ENCODE results near the gene EGLN2.
"Not testable (repeated sequence)": the region's sequence is repeated elsewhere in the genome, so short reads cannot be mapped to it uniquely, and the experiment has no call there.

The EGLN2 gene

DNA sequence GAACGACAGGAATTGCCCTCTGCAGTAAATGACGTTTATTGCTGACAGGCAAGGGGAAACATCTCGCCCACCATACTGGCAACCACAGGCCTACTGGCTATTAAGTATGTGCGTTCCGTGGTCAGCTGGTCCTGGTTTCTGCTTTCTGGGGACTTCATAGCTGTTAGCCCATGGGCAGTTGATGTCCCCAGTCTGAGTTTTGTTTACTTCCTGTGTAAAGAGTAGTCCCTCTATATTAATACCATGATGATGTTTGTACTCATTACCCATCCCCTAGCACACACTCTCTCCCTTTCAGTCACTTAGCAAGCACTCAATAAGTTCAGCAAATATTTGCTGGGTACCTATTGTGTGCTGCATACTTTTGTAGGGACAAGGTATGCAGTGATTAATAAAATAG, 30.1 kb upstream of the EGLN2 start:
- no peak overlapping the region for H3K4me3 Mint-ChIP-seq
- peak; percentile 31 for ATAC-seq
- no peaks in the 10 kb centered on the region for H3K27me3 Mint-ChIP-seq
- peaks cover 58% of the 10 kb centered on the region for H3K4me1 Mint-ChIP-seq
- no peak overlapping the region for H3K27ac Mint-ChIP-seq
- no peak for DNase-seq
- H3K9me3 Mint-ChIP-seq = peaks cover 0 to 3% of the 10 kb centered on the region in 2 donors

DNA sequence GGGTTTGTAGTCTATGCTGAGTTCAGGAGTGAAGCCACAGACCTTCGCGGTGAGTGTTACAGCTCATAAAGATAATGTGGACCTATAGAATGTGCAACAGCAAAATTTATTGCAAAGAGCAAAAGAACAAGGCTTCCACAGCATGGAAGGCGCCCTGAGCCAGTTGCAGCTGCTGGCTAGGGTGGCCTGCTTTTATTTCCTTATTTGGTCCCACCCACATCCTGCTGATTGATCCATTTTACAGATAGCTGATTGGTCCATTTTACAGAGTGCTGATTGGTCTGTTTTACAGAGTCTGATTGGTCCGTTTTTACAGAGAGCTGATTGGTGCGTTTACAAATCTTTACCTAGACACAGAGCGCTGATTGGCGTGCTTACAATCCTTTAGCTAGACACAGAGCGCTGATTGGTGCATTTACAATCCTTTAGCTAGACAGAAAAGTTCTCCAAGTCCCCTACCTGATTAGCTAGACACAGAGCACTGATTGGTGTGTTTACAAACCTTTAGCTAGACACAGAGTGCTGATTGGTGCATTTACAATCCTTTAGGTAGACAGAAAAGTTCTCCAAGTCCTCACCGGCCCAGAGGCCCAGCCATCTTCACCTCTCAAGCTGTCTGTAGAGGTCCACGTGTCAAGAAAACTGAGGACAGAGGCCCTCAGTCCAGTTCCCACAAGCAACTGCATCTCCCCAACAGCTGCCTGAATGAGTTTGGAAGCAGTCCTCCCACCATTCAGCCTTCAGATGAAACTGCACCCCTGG, 27.7 kb upstream of the EGLN2 start:
- H3K27me3 Mint-ChIP-seq, H3K27ac Mint-ChIP-seq, H3K9me3 Mint-ChIP-seq, DNase-seq, H3K4me3 Mint-ChIP-seq: not testable (repeated sequence)
- H3K4me1 Mint-ChIP-seq = peaks cover 53% of the 10 kb centered on the region
- ATAC-seq = peak; percentile 39

DNA sequence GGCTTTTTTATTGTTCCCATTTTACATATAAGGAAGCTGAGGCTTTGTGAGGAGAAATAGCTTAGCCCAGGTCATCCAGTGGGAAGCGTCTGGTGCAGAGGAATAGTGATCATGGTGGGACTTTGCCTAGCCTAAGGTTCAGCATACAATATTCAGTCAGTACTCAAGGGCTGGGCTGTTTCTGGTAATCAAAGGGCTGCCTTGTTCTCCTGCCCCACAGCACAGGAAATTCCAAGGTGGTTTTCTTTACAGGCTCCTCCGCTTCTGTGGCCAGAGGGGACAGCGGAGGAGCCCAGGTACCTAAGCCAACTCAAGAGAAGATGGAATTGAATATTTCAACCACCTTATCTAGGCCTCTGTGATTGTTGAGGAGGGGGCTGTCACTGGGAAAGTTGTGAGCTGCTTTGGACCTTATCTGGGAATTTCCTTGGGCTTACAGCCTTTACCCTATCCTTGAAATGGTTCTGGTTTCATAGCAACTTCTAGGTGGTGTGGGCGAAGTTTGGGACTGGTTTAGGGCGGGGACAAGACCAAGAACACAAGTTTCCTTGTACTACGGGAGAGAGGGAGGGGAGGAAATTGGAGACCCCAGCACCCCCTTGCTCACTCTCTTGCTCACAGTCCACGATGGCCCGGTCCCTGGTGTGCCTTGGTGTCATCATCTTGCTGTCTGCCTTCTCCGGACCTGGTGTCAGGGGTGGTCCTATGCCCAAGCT, 23.9 kb upstream of the EGLN2 start, which contains the start of gene MIA:
MIA (plus strand) TSS at position 606 of the 716 bp plus-strand sequence; CDS start at position 628, 22 bp downstream.
- ATAC-seq (no peak), DNase-seq (no peak)
- peaks cover 0 to 2% of the 10 kb centered on the region in 2 donors for H3K9me3 Mint-ChIP-seq
- H3K27ac Mint-ChIP-seq = peak within 1 kb of the TSS in 1 of 2 donors; percentile 91
- peaks cover 61% of the 10 kb centered on the region for H3K4me1 Mint-ChIP-seq
- H3K27me3 Mint-ChIP-seq = no peaks in the 10 kb centered on the region
- H3K4me3 Mint-ChIP-seq = peak within 1 kb of the TSS in 1 of 2 donors; percentile 11

DNA sequence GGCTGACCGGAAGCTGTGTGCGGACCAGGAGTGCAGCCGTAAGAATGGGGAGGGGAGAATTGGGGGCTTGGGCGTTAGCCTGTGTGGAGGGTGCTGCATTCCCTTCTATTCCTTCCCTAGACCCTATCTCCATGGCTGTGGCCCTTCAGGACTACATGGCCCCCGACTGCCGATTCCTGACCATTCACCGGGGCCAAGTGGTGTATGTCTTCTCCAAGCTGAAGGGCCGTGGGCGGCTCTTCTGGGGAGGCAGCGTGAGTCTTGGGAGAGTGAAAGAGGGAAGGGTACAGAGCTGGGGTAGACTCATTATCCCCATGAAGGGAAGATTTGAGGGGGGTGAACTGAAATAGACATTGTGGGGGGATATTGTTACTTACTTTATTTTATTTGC, 23.4 kb upstream of the EGLN2 start:
- H3K27me3 Mint-ChIP-seq = no peaks in the 10 kb centered on the region
- no peak for DNase-seq
- peak overlapping the region in 1 of 2 donors; percentile 91 for H3K27ac Mint-ChIP-seq
- peak overlapping the region in 1 of 2 donors; percentile 11 for H3K4me3 Mint-ChIP-seq
- H3K4me1 Mint-ChIP-seq = peaks cover 62% of the 10 kb centered on the region
- no peaks in the 10 kb centered on the region for H3K9me3 Mint-ChIP-seq
- ATAC-seq = no peak

DNA sequence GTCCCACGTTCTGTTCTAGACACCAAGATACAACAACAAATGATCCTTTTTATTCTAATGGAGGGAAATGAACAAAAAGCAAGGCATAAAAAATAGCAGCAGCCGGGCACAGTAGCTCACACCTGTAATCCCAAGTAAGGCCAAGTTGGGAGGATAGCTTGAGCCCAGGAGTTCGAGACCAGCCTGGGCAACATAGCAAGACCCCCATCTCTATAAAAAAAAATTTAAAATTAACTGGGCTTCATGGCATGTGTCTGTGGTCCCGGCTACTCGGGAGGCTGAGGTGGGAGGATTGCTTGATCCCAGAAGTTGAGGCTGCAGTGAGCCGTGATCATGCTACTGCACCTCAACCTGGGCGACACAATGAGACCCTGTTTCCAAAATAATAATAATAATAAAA, 22.6 kb upstream of the EGLN2 start:
- DNase-seq (no peak), ATAC-seq (no peak)
- peaks cover 64% of the 10 kb centered on the region for H3K4me1 Mint-ChIP-seq
- no peaks in the 10 kb centered on the region for H3K9me3 Mint-ChIP-seq
- H3K27ac Mint-ChIP-seq = no peak overlapping the region
- no peak overlapping the region for H3K4me3 Mint-ChIP-seq
- no peaks in the 10 kb centered on the region for H3K27me3 Mint-ChIP-seq

DNA sequence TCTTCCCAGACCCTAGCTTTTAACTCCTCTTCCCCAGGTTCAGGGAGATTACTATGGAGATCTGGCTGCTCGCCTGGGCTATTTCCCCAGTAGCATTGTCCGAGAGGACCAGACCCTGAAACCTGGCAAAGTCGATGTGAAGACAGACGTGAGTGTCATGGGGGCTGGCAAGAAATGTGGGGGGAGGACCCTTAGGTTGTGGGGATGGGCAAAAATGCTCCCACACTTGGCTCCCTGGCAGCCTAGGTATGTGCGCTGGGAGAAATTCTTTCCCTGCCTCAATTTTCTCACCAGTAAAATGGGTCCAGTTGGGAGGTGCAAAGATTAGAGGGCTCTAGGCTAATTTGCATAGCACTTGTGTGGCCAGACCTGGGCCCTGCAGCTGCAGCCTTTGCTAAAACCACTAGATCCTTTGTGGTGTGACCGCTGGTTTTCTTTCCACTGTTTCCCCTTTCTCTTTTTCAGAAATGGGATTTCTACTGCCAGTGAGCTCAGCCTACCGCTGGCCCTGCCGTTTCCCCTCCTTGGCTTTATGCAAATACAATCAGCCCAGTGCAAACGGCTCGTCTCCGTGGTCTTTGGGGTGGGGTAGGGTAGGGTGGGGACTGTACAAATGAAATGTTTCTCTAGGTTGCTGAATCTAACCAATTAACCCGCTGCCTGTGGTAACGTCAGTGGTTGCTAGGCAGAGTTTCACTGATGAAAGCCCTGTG, 21.9 kb upstream of the EGLN2 start:
- Mint-ChIP-seq H3K27me3 (no peaks in the 10 kb centered on the region), H3K4me1 (peaks cover 62% of the 10 kb centered on the region), H3K9me3 (no peaks in the 10 kb centered on the region), H3K4me3 (peak overlapping the region; percentile 89 to 95), H3K27ac (peak overlapping the region; percentile 92 to 99)
- ATAC-seq (peak; percentile 83), DNase-seq (peak; percentile 83 to 94)

DNA sequence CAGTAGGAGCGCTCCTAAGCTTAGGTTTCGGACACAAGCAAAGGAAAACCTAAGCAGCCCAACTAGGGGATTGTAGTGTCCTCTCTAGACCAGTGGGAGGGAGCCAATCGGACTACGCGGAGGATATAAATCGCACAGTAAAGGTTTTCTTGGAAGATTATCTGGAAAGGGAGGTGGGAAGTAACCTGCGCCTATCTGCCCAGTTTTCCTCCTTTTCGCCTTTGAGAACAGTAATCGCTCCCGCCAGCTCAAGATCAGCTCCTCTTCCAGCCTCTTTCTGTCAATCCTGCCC, 21.4 kb upstream of the EGLN2 start:
- H3K27me3 Mint-ChIP-seq = no peaks in the 10 kb centered on the region
- peak overlapping the region; percentile 92 to 99 for H3K27ac Mint-ChIP-seq
- peaks cover 64% of the 10 kb centered on the region for H3K4me1 Mint-ChIP-seq
- ATAC-seq (no peak), DNase-seq (no peak)
- H3K9me3 Mint-ChIP-seq = no peaks in the 10 kb centered on the region
- peak overlapping the region; percentile 89 to 95 for H3K4me3 Mint-ChIP-seq

DNA sequence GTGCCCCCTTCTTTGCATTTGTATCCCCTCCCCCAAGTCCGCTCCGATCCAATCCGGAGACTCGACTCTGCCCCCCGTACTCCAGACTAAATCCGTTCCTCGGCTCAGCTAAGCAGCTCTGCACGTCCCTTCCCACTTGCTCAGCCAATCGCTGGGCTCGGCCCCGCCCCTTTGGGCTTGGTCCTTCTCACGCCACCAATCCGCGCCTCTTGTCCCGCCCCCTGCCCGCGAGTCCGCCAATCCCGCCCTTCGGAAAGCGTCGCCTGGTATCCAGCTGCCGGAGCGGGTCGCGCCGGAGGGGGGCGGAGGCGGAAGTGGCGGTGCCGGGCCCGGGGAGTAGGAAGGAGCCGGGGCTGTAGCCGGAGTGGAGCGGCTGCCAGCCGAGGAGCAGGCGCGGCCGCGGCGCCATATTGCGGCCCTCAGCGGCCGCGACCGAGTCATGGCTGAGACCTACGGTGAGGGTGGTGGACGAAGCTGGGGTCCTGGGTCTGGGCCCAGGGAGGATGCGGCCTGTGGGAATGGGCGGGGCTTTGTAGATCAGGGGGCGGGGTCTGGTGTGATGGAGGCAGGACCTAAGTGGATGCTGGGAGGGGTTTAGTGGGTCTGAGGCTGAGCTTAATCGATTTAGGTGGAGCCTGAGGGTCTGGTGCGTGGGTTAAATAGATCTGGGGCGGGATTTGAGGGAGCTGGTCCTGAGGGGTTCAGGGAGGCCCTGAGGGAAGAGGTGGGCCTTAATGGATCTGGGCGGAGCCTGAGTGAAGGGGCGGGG, 20.9 kb upstream of the EGLN2 start, which contains the start of gene RAB4B:
RAB4B (plus strand) TSS at position 311 of the 769 bp plus-strand sequence; CDS start at position 440, 129 bp downstream.
- ATAC-seq (peak; percentile 85), DNase-seq (peak; percentile 100)
- no peaks in the 10 kb centered on the region for H3K9me3 Mint-ChIP-seq
- peak within 1 kb of the TSS; percentile 89 to 95 for H3K4me3 Mint-ChIP-seq
- peak within 1 kb of the TSS; percentile 92 to 99 for H3K27ac Mint-ChIP-seq
- peaks cover 64% of the 10 kb centered on the region for H3K4me1 Mint-ChIP-seq
- H3K27me3 Mint-ChIP-seq = no peaks in the 10 kb centered on the region

DNA sequence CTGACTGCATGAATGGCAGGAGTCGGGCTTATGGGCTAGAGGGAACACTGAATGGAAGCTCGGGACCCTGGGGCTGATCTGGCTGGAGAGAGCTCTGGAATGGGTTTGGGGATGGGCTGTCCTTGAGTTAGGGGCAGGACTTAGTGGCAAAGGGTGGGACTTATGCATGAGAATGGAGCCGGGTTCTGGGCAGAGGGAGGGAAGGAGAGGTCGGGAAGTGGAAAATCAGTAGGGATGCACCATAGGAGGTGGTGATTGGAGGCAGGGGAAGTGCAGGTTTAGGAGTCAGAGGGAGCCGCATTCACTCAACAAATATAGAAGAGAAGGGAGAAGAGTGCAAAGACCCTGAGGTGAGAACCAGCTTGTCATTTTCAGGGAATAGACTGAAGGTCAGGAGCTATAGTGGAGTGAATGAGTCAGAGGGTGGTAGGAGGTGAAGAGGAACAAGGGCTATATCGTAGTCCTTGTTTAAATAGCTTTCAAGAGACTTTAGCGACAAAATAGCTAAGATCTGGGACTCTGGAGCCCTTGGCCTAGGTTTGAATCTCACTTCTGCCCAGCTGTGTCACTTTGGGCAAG, 20.2 kb upstream of the EGLN2 start:
- ATAC-seq = no peak
- no peaks in the 10 kb centered on the region for H3K9me3 Mint-ChIP-seq
- H3K4me1 Mint-ChIP-seq = peaks cover 64% of the 10 kb centered on the region
- peak overlapping the region; percentile 89 to 95 for H3K4me3 Mint-ChIP-seq
- peak overlapping the region; percentile 92 to 99 for H3K27ac Mint-ChIP-seq
- no peaks in the 10 kb centered on the region for H3K27me3 Mint-ChIP-seq
- no peak for DNase-seq

DNA sequence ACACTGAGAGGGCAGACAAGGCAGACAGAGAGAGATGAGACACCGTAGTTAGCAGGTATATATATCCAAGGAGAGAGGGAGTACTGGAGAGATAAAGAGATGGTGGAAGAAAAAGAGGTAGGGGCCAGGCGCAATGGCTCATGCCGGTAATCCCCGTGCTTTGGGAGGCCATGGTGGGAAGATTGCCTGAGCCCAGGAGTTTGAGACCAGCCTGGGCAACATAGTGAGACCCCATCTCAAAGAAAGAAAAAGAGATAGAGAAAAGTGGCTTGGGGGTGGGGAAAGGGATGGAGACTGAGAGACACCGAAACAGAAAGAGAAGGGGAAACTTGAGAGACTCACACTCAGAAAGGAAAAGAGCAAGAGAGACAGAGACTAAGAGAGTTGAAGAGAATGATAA, 18.4 kb upstream of the EGLN2 start:
- ATAC-seq (no peak), DNase-seq (no peak)
- H3K27ac Mint-ChIP-seq = peak overlapping the region in 1 of 2 donors; percentile 93
- peaks cover 57% of the 10 kb centered on the region for H3K4me1 Mint-ChIP-seq
- H3K27me3 Mint-ChIP-seq = no peaks in the 10 kb centered on the region
- no peaks in the 10 kb centered on the region for H3K9me3 Mint-ChIP-seq
- H3K4me3 Mint-ChIP-seq = peak overlapping the region in 1 of 2 donors; percentile 21

DNA sequence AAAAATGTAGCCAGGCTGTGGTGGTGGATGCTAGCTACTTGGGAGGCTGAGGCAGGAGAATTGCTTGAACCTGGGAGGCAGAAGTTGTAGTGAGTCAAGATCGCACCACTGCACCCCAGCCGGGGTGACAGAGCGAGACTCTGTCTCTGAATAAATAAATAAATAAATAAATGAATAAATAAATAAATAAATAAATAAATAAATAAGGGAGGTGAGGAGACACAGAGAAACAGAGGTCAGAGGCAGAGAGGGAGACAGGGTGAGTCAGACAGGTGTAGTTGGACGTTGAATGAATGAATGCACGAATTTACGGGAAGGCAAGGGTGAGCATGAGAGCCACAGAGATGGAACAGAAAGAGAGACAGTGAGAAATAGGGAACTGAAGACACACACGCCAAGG, 17.9 kb upstream of the EGLN2 start:
- Mint-ChIP-seq H3K4me1 (peaks cover 54% of the 10 kb centered on the region), H3K27me3 (no peaks in the 10 kb centered on the region), H3K9me3 (no peaks in the 10 kb centered on the region), H3K27ac (no peak overlapping the region), H3K4me3 (no peak overlapping the region)
- DNase-seq (no peak), ATAC-seq (no peak)

DNA sequence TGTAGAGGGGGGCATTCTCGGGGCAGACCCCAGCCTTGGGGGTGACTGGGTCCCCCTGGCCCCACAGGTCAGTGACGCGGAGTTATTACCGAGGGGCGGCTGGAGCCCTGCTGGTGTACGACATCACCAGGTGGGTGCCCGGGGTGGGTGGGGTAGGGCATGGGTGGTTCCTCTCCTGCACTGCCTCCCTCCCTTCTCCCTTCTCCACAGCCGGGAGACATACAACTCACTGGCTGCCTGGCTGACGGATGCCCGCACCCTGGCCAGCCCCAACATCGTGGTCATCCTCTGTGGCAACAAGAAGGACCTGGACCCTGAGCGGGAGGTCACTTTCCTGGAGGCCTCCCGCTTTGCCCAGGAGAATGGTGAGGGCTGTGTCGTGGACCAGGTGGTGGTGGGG, 15.3 kb upstream of the EGLN2 start:
- ATAC-seq = no peak
- Mint-ChIP-seq H3K27me3 (no peaks in the 10 kb centered on the region), H3K4me3 (no peak overlapping the region), H3K4me1 (peaks cover 47% of the 10 kb centered on the region), H3K27ac (no peak overlapping the region), H3K9me3 (no peaks in the 10 kb centered on the region)
- no peak for DNase-seq

DNA sequence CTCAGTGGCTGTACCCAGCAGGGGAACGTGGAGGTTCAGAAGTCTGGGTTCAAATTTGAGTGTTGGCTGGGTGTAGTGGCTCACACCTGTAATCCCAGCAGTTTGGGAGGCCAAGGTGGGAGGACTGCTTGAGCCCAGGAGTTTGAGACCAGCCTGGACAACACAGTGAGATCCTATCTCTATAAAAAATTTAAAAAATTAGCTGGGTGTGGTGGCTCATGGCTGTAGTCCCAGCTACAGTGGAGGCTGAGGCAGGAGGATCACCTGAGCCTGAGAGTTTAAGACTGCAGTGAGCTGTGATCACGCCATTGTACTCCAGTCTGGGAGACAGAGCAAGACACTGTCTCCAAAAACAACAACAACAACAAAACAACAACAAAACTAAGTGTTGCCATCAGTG, 14.8 kb upstream of the EGLN2 start:
- peaks cover 43% of the 10 kb centered on the region for H3K4me1 Mint-ChIP-seq
- not testable (repeated sequence) for H3K27me3 Mint-ChIP-seq, H3K9me3 Mint-ChIP-seq, H3K4me3 Mint-ChIP-seq, DNase-seq, H3K27ac Mint-ChIP-seq, ATAC-seq

DNA sequence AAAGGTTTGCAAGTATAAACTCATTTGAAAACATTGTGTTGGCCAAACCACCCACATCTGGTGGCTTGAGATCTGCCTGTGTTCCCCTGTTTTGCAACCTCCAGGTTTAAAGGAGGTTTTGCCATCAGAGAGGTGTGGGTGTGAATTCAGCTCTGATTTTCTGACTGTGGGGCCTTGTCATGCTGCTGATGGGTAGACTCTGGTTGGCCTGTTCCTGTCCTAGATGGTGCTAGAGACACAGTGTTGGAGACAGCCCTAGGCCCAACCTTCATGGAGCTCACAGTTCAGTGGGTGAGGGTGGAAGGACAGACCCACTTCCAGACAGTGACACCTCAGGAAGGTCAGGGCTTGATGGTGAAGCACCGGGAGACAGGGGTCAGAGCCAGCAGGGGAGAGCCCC, 13.5 kb upstream of the EGLN2 start:
- peak overlapping the region in 1 of 2 donors; percentile 79 for H3K27ac Mint-ChIP-seq
- no peak overlapping the region for H3K4me3 Mint-ChIP-seq
- H3K9me3 Mint-ChIP-seq = no peaks in the 10 kb centered on the region
- ATAC-seq = peak; percentile 50
- H3K27me3 Mint-ChIP-seq = no peaks in the 10 kb centered on the region
- peaks cover 42% of the 10 kb centered on the region for H3K4me1 Mint-ChIP-seq
- DNase-seq = no peak
